ENCODE measurements around the gene MUC2. TPM values are rescaled to one million over a fixed set of nuclear protein-coding genes. Genes with fewer than 3 reads are reported as not detected.

Gene MUC2
- total RNA-seq, 4 donors from 2014 or later = 269 to 910 (median 671) TPM

GRCh38 chr11:1038921-1039320, 35.8 kb upstream of the MUC2 start:
- in situ Hi-C loops (cut with MboI; ENCODE audit: low pct_ligation_motif_present in 1 of 4, low pct_unique_long_range_greater_than_20kb in 1 of 4, low sequenced_read_pairs in 3 of 4) = loop anchor here in 3 of 4 donors (25.0 kb wide), 2 partner anchors 127 to 177 kb away; partner anchors contain the start of gene CHID1 (in 1 of the 3)
- H3K27me3 ChIP-seq = peaks cover 59% of the 10 kb centered on the region

GRCh38 chr11:1039481-1040427, 34.9 kb upstream of the MUC2 start:
- no peak overlapping the region for H3K4me3 ChIP-seq
- H3K36me3 ChIP-seq = no peaks in the 10 kb centered on the region
- peaks cover 61% of the 10 kb centered on the region for H3K27me3 ChIP-seq
- DNase-seq = no peak
- intact Hi-C loops (cut with DNase I; ENCODE audit: low total_unique reads) = no loop called here
- 70% methylated on average over 31 of the region's 32 CpGs; no CpG with 5 or more reads in 1 of the 2 donors for WGBS, 2 donors (ENCODE audit: low coverage in 1 of 2)
- peaks cover 0 to 5% (median 2%) of the 10 kb centered on the region in 4 donors for H3K4me1 ChIP-seq
- in situ Hi-C loops (cut with MboI; ENCODE audit: low pct_ligation_motif_present in 1 of 4, low pct_unique_long_range_greater_than_20kb in 1 of 4, low sequenced_read_pairs in 3 of 4) = loop anchor here in 3 of 4 donors (25.0 kb wide), 2 partner anchors 127 to 177 kb away; partner anchors contain the start of gene CHID1 (in 1 of the 3)
- H3K27ac ChIP-seq = no peak overlapping the region
- no peaks in the 10 kb centered on the region for H3K9me3 ChIP-seq
- TF ChIP-seq POLR2A (IDR thresholded peaks at IDR 0.05) = no peak
- TF ChIP-seq EP300 (IDR thresholded peaks at IDR 0.05; ENCODE audit: low read depth) = no peak
- no peak for TF ChIP-seq POLR2AphosphoS5 (IDR thresholded peaks at IDR 0.05)
- no peak for TF ChIP-seq CTCF (IDR thresholded peaks at IDR 0.05)

More at GRCh38 chr11:1038921-1039320, 35.8 kb upstream of the MUC2 start:
- TF ChIP-seq POLR2AphosphoS5 (IDR thresholded peaks at IDR 0.05) (no peak), CTCF (IDR thresholded peaks at IDR 0.05) (no peak), POLR2A (IDR thresholded peaks at IDR 0.05) (no peak), EP300 (IDR thresholded peaks at IDR 0.05; ENCODE audit: low read depth) (no peak)
- WGBS, 2 donors (ENCODE audit: low coverage in 1 of 2) = 60 to 88% methylated on average over 1 to 12 of the region's 12 CpGs
- DNase-seq = no peak
- Histone ChIP-seq H3K4me3 (no peak overlapping the region), H3K36me3 (no peaks in the 10 kb centered on the region), H3K4me1 (peaks cover 0 to 5% (median 2%) of the 10 kb centered on the region in 4 donors), H3K9me3 (no peaks in the 10 kb centered on the region), H3K27ac (no peak overlapping the region)
- intact Hi-C loops (cut with DNase I; ENCODE audit: low total_unique reads) = no loop called here

GRCh38 chr11:1040428-1041148, 34.1 kb upstream of the MUC2 start:
- Histone ChIP-seq H3K36me3 (no peaks in the 10 kb centered on the region), H3K4me1 (peaks cover 0 to 5% (median 2%) of the 10 kb centered on the region in 4 donors), H3K4me3 (no peak overlapping the region), H3K9me3 (no peaks in the 10 kb centered on the region), H3K27me3 (peaks cover 60% of the 10 kb centered on the region), H3K27ac (no peak overlapping the region)
- intact Hi-C loops (cut with DNase I; ENCODE audit: low total_unique reads) = no loop called here
- in situ Hi-C loops (cut with MboI; ENCODE audit: low pct_ligation_motif_present in 1 of 4, low pct_unique_long_range_greater_than_20kb in 1 of 4, low sequenced_read_pairs in 3 of 4) = loop anchor here in 3 of 4 donors (25.0 kb wide), 2 partner anchors 128 to 178 kb away; partner anchors contain the start of gene CHID1 (in 1 of the 3)
- DNase-seq = no peak
- WGBS, 2 donors (ENCODE audit: low coverage in 1 of 2) = 76% methylated on average over 15 of the region's 16 CpGs; no CpG with 5 or more reads in 1 of the 2 donors
- TF ChIP-seq EP300 (IDR thresholded peaks at IDR 0.05; ENCODE audit: low read depth) = no peak
- TF ChIP-seq POLR2AphosphoS5 (IDR thresholded peaks at IDR 0.05) = no peak
- no peak for TF ChIP-seq POLR2A (IDR thresholded peaks at IDR 0.05)
- TF ChIP-seq CTCF (IDR thresholded peaks at IDR 0.05) = no peak

- H3K4me3 ChIP-seq = no peak overlapping the region
- no peaks in the 10 kb centered on the region for H3K9me3 ChIP-seq
- in situ Hi-C loops (cut with MboI; ENCODE audit: low pct_ligation_motif_present in 1 of 4, low pct_unique_long_range_greater_than_20kb in 1 of 4, low sequenced_read_pairs in 3 of 4) = loop anchor here in 3 of 4 donors (25.0 kb wide), 2 partner anchors 129 to 179 kb away; partner anchors contain the start of gene CHID1 (in 1 of the 3)
- H3K27ac ChIP-seq = no peak overlapping the region
- peaks cover 0 to 5% (median 2%) of the 10 kb centered on the region in 4 donors for H3K4me1 ChIP-seq
- TF ChIP-seq POLR2A (IDR thresholded peaks at IDR 0.05) (no peak), POLR2AphosphoS5 (IDR thresholded peaks at IDR 0.05) (no peak), CTCF (IDR thresholded peaks at IDR 0.05) (no peak), EP300 (IDR thresholded peaks at IDR 0.05; ENCODE audit: low read depth) (no peak)
- H3K36me3 ChIP-seq = no peaks in the 10 kb centered on the region
- no peak for DNase-seq
- intact Hi-C loops (cut with DNase I; ENCODE audit: low total_unique reads) = no loop called here
- WGBS, 2 donors (ENCODE audit: low coverage in 1 of 2) = 73% methylated on average over 6 of the region's 8 CpGs; no CpG with 5 or more reads in 1 of the 2 donors
- H3K27me3 ChIP-seq = peaks cover 55% of the 10 kb centered on the region
Measured at GRCh38 chr11:1041149-1041467, 33.6 kb upstream of the MUC2 start.
